ENCODE data around the gene PRC1.

DNA sequence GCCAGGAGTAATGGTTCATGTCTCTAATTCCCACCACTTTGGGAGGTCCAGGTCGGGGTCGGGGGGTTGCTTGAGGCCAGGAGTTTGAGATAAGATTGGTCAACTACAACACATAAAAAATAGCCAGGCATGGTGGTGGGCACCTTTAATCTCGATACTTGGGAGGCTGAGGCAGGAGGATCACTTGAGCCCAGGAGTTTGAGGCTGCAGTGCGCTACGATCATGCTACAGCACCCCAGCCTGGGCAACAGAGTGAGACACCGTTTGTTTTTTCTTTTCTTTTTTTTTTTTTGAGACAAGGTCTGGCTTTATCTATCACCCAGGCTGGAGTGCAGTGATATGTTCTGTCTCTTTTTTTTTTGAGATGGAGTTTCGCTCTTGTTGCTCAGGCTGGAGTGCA lies 29.4 kb upstream of the PRC1 start:
- TF ChIP-seq, protein P1, sequence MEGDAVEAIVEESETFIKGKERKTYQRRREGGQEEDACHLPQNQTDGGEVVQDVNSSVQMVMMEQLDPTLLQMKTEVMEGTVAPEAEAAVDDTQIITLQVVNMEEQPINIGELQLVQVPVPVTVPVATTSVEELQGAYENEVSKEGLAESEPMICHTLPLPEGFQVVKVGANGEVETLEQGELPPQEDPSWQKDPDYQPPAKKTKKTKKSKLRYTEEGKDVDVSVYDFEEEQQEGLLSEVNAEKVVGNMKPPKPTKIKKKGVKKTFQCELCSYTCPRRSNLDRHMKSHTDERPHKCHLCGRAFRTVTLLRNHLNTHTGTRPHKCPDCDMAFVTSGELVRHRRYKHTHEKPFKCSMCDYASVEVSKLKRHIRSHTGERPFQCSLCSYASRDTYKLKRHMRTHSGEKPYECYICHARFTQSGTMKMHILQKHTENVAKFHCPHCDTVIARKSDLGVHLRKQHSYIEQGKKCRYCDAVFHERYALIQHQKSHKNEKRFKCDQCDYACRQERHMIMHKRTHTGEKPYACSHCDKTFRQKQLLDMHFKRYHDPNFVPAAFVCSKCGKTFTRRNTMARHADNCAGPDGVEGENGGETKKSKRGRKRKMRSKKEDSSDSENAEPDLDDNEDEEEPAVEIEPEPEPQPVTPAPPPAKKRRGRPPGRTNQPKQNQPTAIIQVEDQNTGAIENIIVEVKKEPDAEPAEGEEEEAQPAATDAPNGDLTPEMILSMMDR (conservative IDR thresholded peaks at IDR 0.05 in 1 of 2, IDR thresholded peaks at IDR 0.05 in 1 of 2; ENCODE audit: extremely low read depth in 1 of 2, insufficient read depth in 1 of 2, low read depth in 1 of 2, low read length in 2 of 2): no peak
- no peak for TF ChIP-seq EZH2 (IDR thresholded peaks at IDR 0.05; ENCODE audit: borderline replicate concordance, low read length)
